Amniotic stem cell (primary cell): ENCODE data around the gene PSME3IP1.

Source experiments
- DNase-seq: peaks from one replicate; lab custom pipeline; 2025; lab: John Stamatoyannopoulos, UW

PSME3IP1 gene

DNA sequence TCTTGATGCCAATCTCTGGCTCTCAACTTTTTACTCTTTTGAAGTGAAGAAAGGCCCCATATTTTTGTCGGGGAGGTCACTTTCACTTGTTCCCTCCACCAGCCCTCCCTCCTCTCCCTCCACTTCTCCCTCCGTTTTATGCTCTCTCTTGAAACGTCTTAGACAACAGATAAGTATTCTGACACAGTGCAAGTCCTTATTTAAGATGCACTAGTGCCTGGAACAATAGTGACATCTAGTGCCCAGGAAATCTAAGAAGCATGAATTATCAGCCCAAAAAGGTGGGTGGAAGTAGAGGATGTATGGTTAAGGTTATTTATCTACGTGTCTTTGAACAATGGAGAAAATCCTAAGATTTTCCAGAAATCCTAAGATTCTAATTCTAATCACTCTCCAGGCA lies 17.9 kb downstream of the PSME3IP1 start:
- DNase-seq = no peak

DNA sequence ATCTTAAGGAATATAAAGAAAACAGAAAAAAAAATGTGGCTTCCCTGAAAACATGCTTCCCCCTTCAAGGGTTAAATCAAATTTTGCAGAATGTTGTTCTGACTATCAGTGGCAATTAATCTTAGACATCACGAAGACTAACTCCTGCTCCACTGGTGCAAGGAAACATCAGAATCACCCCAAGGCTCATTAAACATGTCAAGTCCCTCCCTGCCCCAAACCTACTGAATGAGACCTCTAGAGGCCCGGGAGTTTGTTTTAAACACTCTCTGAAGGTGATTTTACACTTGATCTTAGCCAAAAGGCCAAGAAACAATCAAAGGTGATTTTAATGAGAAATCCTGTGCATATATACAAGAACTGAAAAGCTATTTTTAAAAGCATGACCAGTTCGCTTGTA lies 18.3 kb downstream of the PSME3IP1 start:
- no peak for DNase-seq

DNA sequence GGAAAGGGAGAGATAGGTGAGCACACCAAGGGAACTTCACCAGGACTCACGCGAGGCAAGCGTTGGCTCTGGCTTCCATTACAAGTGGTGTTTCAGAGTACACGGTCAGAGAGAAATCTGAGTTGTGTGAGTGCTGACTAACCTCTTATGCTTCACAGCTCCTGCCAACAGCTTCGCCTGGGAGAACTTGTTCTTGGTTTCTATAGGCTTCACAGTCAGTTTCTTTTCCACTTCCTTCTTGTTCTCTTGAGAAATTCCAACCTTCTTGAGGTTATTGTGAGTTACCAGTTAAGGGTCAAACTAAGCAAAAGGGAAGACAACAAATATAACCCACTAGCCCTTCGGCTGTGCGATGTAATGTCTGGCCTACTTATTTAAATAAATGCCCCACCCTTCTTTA lies 18.9 kb downstream of the PSME3IP1 start:
- DNase-seq = no peak

DNA sequence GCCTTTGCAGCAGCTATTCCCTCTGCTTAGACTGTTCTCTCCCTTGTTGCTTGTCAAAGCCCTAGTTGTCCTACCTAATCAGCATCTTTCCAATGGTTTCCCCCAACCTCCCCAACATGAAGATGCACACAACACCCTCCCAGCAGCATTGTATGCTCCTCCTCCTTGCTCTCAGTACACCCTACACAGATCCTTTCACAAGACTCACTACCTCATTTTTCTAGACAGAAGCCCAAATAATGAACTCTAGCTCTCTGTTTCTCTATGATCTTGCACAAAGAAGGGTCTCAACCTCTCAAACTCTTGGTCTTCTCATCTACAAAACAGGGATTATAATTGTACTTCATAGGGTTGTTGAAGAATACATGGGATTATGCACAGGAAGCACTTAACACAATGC lies 19.4 kb downstream of the PSME3IP1 start:
- DNase-seq = no peak

DNA sequence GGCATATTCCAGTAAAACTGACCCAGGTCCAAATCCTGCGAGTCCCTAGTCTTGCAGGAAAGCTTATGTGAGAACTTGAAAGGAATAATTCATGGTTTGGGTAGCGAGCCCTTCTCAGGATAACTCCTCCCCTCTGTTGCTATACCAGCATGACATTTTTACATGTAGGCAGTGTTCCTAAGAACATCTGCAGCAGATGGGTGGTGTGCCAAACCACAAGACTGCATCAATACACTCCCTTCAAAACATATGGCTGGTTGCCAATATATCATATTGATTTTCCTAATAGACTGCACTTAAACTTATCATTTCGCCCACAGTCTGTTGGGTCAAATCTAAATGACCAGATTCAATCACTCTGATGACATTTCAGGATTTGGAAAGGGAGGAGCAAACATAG lies 19.9 kb downstream of the PSME3IP1 start:
- no peak for DNase-seq

DNA sequence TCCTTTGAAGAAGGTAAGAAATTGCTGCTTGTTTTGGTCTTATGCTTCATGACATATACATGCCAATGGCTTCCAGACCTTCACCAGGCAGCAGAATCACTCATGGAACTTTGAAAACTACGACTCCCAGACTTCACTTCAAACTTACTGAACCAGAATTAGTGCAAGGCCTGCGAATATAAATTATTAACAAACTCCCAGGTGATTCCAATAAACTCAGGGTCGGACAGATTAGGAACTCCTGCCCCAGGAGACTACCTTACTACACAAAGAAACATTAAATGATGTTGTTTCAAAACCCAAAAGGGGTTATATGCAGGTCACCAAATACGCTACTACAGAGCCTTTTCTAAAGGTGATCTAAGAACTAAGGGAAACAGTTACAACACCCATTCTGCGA lies 20.4 kb downstream of the PSME3IP1 start:
- DNase-seq = no peak

DNA sequence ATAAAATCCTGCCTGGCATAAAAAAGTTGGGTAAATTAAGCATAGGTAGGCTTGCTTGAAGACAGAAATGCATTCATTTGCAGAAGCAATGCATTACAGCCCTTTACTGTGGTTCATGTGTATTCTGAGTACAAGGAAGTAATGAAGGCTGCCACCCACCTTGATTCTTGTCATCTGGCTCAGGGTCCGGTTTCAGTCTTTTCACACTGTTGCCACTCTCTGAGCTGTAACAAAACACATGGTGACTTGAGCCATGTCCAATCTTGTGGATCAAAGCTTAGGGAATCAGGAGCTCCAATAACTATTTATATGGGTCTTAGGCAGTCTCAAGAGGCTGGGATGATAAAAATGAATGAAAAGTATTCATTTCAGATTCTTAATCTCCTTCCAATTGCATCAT lies 22.0 kb downstream of the PSME3IP1 start:
- DNase-seq = no peak

DNA sequence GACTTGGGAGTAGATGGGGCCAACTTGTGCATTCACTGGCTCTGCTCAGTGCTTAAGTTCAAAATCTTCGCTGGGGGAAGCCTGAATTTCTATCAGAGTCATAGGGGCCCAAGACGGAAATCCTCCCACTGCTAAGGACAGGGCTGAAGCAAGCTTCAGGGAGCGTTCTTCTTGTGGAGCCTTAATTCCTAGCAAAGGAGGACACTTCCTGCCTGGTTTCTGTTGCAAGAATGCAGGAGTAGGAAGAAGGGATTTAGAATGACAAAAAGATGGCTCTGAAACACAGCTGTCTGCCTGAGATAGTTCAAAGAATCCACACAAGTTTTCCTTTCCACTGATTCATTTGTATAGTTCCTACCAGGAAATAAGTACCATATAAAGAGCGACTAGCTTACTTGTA lies 26.4 kb downstream of the PSME3IP1 start:
- no peak for DNase-seq

DNA sequence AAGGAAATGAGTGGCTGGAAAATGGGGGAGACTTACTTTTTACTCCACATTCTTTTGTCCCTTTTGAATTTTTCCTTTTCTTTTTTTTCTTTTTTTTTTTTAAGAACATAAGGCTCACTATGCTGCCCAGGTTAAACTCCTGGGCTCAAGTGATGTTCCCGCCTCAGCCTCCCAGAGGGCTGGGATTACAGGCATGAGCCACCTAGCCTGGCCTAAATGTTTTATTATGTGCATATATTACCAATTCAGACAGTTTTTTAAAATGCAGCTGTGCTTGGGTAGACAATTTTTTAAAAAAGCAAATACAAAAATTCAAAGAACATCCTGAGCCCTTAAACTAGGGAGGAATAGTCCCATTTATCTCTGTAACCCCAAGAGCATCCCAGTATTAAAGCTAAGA lies 28.3 kb downstream of the PSME3IP1 start:
- DNase-seq = no peak

DNA sequence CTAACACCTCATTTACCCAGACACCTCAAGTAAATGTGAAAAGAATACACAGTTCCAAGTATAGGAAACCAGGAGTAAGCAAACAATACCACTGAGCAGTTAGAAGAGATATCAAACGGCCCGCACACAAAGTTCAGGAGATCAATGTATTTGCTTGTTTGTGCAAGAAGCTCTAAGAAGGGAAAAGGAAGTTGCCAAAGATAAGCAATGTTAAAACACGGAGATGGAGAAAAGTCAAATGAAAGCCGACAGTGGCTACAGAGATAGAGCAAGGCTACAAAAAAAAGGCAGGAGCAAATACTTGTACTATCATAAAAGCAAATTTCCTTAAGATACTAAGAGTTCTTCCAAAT lies 29.5 kb downstream of the PSME3IP1 start:
- DNase-seq = no peak

DNA sequence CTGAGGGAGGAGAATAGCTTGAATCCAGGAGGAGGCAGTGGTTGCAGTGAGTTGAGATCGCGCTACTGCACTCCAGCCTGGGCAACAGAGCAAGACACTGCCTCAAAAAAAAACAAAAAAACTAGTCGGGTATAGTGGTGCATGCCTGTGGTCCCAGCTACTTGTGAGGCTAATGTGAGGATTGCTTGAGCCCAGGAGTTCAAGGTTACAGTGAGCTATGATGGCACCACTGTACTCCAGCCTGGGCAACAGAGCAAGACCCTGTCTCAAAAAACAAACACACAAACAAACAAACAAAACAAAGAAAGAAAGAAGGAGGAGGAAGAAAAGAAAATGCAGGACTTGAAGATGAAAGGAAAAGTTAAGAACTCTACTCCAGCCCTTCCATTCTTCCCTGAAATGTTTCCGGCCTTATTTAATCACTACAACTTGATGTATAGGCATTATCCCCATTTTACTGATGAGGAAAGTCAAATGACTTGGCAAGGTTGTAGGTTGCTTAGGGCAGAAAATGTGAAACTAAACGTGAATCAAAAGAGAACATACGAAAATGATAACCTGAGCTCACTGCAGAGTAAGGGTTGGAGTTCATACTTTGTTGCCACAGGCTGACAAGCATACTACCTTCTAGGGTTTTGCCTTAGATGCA lies 30.0 kb downstream of the PSME3IP1 start:
- no peak for DNase-seq

DNA sequence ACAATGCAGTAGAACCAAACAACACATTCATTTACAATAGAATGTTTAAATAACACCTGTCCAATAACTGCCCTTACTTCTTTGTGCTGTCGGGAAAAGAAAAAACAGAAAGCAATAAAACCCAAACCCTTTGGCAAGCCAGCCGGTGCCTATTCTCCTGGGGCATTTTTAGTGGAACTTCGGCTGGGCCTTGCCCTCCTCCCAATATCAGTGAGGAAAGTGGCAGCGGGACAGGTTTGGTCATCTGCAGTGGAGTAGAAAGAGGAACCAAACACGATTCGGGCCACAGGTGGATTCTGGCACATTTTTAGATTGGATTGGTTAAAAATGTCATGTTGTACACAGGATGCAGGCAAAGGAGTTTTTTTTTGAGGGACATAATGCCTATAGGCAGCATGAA lies 32.0 kb downstream of the PSME3IP1 start:
- DNase-seq = no peak

DNA sequence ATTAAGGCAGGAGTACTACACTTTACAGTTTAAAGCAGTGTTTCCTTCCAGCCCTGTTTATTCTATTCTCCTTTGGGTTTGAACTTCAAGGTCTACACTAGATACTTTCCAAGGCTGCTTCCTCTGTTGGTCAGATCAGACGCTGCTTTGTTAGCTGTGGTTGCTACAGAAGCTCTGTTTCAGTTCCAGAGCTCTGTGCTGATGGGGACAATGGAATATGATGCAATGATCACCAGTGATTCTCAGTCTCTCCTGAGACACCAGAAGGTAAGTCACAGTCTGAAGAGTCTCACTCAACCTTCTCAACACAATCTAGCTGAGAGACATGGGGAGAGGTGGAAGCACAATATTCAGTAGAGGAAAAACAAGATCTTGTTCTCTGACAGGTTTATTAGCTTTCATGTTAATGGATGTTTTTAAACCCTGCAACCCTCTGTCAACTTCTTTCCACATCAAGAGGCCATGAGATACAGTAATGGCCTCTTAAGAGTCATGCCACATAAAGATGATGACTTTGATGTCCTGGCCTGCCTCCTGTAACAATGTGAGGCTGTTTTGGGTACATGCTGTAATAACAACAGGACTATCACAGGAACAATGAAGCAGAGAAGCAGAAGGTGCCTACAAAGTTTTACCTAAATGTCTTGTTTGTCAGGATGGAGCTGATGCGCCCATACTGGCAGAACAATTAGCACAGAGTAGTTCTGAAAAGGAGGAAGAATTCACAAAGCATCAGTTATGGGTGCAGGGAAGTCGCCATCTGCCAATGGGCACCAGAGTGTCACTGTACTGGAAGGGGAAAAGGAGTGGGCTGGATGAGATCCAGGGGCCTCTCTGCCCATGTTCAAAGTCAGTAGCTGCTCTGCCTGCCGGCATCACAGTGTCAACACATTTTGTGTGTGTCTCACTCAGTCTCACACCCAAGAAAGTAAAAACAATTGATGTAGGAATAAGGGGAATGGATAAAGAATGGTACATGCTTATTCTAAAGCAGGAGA lies 33.4 kb downstream of the PSME3IP1 start:
- no peak for DNase-seq

DNA sequence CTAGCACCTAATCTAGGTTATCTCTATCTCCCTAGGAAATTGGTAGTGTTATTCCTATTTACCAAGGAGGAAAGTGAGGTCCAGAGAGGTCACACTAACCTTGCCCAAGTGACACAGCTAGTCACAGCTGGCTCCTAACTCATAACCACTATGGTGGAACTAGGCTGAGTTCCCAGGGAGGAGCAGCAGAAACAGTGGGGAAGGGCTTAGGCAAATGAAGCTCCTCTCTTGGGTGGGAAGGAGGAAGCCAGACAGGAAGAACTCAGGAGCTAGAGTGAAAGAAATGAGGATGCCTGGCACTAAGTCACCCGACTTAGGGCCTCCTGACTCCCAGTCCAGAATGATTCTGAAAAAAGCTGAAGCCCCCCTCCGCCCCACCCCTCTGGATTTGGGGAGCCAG lies 34.5 kb downstream of the PSME3IP1 start:
- DNase-seq = no peak

DNA sequence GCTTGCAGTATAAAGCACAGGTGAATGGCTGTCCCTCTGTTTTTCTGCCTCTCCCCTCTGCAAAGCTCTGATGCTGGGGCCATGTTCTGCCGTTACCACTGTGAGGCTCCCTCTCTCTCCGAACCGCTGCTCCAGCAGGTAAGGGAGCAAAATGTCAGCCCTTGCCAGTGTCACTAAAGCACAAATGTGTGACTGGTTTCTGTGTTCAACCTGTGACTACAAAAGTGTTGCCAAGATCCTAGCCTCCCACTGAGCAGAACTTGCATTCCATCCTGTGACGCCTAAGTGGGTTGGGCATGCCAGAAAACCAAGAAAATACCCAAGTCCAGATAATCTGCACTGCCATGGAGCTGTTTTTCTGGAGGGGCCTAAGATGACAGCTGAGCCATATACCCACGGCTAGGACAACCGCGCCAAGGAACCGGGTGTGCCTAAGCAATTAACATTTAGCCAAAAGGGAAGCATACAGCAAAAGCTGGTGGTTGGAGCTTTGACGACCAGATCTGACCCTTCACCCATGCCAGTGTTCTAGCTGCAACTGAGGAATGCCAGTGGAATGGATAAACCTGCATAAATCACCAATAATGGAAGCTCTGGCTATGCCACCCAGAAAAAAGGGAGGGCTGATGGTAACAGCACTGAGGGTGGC lies 35.0 kb downstream of the PSME3IP1 start:
- DNase-seq = no peak

DNA sequence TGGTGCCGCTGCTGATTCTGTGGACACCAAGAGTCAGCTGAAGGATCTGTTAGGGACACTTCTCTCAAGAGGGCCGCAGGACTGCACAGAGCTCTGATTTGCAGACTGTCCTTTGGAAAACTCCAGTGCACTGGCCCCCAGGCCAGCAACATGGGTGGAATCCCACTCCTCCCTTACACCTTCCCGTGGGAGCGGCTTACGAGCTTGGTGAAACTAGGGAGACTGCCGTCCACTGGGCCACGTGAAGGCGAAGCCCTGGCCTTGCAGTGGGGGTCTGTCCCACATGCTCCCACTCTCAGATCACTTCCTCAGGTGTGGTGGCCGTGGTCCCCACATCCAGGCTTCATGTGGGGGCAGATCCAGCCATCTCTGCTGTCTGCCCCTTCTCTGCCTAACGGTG lies 36.4 kb downstream of the PSME3IP1 start:
- DNase-seq = no peak

DNA sequence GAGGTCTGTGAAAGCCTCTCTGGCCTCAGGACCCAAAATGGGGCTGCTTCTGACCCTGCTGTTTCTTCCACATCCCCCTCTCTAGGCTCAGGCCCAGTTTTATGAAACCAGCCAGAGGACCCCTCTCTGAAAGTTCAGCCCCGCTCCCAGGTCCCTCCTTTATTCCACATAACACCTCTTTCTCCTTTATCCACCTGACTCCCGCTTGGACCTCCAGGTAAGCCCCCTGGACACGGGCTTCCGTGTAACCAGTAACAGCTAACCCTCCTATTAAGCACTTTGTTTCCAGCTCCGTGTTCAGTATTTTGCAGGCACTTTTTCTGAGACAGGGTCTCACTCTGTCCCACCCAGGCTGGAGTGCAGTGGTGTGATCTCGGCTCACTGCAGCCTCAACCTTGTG lies 37.4 kb downstream of the PSME3IP1 start:
- no peak for DNase-seq

DNA sequence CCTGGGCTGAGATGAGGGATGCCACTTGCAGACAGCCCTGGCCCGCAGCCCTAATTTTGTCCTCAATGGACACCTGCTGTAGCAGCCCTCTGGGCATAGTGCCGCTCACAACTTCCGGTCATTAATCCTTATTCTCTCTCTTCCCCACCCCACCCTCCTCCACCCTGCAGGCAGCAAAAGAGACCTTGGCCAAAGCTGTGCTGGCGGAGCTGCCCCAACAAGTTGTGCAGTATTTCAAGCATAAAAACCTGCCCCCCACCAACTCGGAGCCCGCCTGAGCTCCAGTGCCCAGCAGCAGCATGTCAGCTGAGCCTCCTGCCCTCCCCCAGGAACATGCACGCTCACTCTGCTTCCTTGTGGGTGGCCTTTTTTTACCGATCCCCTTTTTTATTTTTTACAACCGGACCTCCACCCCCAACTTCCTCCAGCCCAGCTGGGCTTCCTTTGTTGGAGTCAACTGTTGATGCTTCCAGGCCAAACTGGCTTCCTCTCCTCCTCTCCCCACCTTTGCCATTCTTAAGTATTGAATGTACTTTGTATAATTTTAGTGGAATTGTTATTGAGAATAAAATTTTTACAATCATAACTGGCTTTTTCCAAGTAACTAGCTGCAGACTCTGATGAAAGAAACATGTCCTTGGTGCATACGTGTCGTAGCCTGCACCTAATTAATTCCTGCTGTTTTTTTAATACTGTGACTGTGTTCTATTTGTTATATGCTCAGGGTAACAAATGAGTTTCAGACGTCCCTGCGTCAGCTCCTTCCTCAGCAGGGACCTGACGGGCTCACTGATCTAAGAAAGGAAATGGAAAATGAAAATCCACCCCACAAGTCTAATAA lies 38.2 kb downstream of the PSME3IP1 start:
- DNase-seq = no peak

DNA sequence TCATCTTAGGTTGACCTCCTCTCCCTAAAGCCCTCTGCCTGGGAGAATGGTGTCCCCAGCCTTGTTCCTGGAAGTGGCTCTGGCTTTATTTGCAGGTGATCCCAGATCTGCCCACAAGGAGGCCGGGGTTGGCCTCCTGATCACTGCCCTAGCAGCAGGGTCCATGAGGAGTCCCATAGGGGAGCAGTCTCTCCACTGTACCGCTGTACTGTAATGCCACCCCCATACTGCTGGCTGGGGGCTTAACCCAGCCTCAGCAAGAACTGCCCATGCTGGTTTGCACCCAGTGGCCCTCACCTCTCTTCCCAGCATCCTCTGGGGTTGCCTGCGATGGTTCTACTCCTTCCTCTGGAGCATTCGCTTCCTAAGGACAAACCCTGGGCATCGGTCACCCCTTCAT lies 39.1 kb downstream of the PSME3IP1 start:
- DNase-seq = no peak

DNA sequence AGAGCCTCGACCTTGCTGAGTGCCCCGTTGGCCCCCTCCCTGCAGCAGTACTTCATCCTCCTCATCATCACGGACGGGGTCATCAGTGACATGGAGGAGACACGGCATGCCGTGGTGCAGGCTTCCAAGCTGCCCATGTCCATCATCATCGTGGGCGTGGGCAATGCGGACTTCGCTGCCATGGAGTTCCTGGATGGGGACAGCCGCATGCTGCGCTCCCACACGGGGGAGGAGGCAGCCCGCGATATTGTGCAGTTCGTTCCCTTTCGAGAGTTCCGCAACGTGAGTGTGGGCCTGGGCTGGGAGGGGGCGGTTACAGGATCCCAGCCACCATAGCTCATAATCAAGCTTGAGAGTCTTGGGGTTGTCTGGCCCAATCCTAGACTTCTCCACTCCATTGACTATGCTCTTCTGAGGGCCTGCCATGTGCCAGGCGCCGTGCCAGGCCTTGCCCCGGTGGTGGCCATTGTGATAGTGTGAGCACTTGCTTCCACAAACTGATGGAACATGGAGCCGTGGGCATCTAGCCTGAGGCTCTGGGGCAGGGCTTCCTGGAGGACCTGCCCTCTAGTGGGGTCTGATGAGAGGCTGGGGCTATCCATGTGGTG lies 39.7 kb downstream of the PSME3IP1 start:
- no peak for DNase-seq
